HG02759 (cell line): ENCODE measurements around the gene GADL1.
A peak's percentile ranks its signal among the peaks of the same experiment; 100 is the strongest.

Source experiments
- ATAC-seq: cut with Tn5 transposase; IDR thresholded peaks from one replicate; pipeline ENCODE4 v1.9.1; 2021; ENCODE audit warnings: mild to moderate bottlenecking, moderate library complexity; ENCODE audit not compliant: unreplicated experiment

The GADL1 gene

DNA sequence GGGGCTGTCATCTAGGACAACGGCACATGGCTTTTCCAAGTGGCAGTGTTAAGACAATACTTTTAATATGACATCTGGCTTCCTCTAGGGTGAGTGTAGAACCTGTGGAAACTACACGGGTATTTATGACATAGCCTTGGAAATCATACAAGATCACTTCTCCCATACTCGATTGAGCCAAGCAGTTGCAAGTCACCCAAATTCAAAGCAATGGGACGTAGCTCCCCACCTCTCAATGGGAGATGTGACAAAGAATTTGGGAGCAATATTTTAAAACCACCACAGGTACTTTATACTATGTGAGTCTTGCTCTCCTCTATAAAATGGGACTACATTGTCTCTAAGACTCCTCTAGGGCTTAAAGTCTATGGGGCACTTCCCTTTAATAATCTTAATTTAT lies 194.5 kb downstream of the GADL1 start:
- no peak for ATAC-seq

DNA sequence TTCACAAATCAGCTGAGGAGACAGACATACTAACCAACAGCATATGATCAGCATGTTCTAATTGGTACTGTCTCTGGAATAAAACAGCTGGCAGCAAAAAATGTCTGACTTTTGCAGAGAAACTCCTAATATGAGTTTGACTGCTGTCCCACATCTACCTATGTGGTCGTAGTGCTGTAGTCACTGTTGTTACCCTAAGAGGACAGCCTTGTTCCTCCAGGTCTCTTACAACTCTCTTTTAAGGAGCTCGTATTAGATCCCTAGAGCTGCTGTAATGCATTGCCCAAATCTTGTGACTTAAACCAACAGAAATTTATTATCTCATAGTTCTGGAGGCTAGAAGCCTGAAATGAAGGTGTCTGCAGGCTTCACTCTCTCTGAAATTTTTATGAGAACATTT lies 195.9 kb downstream of the GADL1 start:
- no peak for ATAC-seq

DNA sequence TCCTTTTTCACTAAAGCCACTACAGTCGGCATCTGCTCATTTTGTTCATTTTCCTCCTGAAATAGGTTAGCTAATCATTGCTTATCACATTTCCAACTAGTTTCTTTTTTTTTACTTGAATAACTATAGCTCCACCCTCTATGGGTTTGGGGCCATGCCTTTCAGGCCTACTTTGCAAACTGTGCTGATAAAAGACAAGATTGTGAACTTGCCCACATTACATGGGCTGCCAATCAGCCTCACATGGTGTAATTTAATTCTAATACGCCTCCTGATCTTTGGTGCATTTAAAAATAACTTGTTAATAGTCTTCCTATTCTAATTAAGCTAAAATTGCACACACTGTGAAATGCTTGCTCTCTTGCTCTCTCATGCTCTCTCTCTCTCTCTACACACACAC lies 197.6 kb downstream of the GADL1 start:
- no peak for ATAC-seq

DNA sequence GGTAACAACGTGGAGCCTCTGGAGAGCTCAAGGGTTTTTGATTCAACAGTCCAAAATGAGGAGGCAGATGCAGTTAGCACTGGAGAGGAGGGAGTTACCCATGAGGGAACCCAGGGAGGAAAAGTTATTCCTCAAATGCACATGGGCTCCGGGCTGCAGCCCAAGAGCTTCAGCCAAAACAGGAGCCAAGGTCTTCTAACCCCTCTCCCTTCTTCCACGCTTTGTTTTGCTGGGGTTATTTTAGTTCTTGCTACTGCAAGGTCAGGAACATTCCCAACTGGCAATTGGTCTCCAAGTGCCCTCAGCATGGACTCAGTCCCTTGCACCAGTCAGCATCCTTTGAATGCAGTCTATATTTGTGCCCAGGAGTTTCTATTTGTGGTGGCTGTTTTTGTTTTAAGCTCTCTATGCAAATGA lies 198.1 kb downstream of the GADL1 start:
- no peak for ATAC-seq

DNA sequence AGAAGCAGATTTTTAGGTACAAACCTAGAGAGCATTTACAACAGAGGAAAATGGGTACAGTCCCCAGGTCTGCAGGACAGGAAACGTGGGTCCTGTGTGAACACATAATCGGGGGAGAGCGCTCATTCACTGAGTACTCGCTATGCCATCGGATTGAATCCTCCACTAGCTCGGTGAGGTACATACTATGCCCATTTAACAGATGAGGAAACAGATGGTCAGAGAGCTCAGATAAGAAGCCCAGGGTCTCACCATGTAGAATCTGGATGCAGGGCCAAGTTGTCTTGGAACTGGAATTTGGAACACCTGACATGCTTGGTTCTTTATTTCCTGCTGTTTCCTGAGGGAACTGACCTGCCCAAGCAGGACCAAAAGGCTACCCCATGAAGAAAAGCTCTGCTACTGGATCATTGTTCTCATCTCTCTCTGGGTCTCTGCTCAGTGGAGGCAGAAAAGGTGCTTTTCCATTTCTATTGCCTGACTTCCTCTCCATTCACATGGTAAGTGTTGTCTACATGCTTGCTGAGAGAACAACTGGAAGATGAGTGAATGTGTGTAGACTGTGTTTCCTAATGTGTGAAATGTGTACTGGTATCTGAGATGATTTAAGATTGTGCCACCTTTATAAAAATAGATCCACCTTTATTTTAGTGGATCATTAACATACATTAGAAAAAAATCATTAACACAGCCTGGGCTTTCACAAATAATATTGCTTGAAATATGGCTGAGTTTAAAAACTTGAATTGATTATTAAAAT lies 199.0 kb downstream of the GADL1 start:
- no peak for ATAC-seq

DNA sequence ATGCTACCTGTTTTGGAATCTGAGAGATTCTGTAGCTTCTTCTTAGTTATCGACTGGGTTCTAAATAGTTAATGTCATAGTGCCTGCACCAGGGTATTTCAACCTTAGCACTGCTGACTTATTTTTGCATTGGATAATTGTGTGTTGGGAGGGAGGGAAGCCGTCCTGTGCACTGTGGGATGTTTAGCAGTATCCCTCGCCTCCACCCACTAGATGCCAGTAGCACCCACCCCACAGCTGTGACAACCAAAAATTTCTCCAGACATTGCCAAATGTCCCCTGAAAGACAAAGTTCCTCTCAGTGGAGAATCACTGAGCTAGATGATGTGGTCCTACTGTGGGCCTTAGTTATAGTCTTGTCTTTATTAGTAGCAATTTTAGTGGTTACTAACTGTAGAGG lies 199.8 kb downstream of the GADL1 start:
- no peak for ATAC-seq

DNA sequence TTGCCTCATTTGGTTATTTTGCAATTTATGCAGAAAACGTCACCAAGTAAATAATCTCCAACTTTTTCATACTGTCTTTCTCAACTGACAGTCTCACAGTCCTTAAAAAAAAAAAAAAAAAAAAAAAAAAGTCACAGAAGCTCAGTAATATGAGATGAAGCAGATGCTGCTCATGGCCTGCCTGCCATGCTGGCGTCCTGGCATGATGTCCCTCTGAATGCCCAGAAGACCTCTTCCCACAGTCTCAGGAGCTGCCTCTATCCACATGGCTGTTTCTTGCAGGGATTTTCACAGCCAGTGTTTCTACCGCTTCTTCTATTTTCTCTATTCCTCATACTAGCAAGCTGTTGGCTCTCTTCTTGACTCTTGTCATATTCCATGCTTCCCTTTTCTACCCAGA lies 200.3 kb downstream of the GADL1 start:
- ATAC-seq, result no peak

DNA sequence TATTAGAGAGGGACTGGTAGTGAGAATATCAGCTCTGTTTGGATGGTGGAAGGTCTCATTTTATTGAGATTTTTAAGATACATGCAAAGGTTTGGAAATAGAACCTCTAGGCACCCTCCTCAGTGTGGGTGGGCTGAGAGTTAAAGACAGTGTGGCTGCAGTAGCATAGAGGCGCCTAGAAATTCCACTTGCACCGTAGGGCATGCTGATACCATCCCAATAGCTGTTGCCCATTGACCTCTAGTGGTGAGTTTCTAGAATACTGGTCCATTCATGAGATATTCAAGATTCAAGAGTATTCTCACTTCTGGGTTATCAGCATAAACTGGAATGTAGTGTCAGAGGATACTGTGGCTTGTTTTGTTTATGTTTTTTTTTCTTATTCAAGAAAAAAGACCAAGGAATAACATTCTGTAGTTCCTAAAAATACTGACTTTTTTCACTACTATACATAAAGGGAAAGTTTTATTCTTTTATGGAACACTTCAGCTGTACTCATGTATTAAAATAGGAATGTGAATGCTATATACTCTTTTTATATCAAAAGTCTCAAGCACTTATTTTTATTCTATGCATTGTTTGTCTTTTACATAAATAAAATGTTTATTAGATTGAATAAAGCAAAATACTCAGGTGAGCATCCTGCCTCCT lies 200.9 kb downstream of the GADL1 start:
- ATAC-seq, result peak; percentile 88

DNA sequence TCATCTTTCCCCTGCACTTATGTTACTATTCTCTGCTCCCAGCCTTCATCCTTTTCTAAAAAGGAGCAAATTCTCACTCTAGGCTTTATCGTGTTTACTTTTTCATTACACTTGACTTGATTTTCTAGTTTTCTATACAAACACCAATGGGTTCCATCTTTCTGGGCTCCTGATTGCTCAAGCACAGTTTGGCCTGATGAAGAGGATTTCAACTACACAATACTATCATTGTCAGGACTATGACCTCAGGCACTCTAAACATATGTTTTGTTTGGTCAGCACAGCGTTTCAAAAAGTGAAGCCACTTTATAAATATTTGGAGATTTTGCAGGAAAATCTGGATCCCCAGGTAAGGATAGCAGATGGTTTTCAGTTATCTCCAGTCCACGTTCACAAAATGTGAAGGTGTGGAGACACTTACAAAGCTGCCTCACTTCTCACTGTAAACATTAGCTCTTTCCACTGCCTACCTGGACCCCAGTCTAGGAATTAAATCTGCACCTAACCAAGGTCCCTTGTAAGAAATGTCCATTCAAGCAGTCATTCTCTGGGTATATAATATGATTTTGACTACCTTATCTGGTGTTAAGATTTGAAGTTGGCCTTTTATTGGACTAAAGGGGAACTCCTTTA lies 201.8 kb downstream of the GADL1 start:
- ATAC-seq, result no peak

DNA sequence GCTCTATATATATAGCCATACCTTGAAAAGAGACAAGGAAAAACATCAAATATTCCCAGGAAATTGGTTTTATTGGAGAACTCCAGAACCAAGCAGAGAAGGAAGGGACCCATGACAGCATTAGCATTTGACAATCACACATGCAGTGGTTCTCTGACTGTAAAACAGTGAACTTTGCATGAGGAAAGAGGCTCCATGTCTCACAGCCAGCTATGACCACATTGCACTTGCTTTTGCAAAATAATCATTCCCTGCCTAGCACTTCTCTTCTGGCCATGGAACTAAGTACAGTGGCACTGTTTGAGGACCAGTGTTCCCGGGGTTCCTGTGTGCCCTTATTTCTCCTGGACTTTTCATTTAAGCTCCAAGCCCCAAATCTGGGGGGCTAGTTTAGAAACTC lies 202.5 kb downstream of the GADL1 start:
- no peak for ATAC-seq

DNA sequence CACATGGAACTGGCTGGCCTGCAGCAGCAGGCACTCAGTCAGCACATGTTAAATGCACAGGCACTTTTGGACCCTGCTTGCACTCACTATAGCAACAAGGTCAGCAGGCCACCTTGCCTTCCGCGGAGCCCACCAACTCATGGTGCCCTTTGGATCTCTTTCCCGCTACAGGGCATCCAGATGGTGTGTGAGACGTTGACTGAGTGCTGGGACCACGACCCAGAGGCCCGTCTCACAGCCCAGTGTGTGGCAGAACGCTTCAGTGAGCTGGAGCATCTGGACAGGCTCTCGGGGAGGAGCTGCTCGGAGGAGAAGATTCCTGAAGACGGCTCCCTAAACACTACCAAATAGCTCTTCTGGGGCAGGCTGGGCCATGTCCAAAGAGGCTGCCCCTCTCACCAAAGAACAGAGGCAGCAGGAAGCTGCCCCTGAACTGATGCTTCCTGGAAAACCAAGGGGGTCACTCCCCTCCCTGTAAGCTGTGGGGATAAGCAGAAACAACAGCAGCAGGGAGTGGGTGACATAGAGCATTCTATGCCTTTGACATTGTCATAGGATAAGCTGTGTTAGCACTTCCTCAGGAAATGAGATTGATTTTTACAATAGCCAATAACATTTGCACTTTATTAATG lies 203.1 kb downstream of the GADL1 start:
- ATAC-seq, result no peak

DNA sequence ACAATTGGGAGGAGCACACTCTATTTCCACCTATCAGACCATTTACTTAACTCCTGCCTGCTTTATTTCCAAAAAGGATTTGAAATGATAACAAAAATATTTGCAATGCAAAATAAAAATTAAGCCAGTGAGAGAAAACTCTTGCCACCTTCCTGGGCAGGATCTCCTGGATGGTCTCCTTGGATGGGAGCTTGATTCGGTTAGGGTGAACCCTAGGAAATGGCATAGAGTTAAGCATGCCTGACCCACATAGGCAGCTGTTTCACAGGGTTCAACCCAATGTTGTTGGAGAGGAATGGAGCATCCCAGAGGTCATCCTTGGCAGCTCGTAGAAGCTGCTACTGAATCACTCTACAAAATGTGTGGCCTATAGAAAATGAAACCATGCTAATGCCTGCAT lies 204.3 kb downstream of the GADL1 start:
- no peak for ATAC-seq

DNA sequence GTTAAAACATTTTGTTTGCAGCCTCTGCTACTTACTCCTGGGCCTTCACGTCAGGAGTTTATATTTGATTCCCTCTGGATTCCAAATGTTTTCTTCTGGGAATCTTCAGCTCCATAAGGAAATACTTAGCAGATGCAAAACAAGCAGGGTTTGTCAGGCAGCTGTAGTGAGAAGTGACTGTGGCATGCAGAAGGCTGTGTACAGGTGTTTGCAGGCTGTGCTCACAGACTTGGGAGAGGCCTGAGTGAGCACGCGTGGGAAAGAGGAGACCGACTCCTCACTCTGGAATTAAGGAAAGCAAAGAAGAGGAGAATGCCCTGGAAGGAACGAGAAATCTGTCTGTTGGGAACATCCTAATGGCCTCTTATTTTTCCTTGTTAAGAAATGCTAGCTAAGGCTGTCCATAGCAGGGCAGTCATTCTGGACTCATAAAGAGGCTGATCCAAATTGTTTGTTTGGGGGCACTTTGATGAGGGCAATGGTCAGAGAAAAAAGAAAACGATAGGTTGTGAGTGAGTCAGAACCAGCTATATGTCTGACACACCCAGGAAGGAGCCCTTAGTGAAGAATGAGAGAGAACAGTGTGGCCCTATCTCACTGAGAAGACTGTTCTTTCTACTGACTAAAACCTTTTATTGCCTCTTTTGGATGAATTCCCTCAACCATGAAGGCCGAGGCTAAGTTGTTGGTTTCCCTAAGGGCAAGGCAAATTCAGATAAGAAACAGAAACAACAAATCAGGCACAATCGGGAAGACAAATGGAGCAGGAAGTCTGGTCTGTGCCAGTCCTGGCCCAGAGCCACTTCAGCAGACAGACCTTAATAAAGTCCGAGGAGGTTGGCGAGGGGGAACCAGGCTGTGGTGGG lies 205.5 kb downstream of the GADL1 start:
- ATAC-seq, result no peak

DNA sequence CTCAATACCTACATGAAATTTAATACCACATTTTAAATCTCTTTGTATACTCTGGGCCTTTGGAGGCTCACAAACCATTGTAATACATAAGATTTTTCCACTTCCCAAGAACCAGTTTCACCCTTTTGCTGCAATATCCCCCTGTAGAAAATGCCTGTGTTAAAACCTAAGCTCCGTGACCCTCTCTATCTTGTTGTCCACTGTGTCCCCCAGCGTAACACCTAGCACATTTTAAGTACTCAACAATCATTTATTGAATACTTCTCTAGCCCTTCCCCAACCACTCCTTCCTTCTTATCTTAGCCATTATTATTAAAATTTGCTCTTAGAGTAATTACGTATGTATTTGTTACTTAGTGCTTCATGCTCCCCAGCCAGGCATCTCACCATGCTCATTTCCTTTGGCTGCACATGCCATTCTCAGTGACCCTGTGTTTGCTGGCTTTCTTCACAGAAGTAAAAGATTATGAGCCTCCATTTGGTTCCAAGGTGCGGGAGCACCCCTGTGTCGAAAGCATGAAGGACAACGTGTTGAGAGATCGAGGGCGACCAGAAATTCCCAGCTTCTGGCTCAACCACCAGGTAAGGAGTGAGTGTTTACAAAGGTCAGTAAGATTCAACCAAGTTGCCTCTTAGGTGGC lies 206.4 kb downstream of the GADL1 start:
- ATAC-seq, result no peak

DNA sequence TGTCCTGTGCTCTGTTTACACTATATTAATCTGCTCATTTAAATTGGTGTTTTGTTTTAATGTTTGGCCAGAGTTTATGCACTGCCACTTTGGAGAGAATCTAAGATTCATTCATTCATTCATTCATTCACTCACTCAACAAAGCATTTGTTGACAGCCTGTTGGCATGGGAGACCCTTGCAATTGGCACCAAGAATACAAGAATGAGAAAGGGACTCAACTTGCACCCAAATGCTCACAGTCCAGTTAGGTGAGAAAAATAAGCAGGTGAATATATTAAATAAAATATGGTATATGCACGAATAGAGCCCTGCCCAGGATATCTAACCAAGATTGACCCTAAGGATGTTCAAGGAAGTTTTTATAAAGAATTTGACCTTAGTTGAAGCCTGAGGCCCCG lies 207.7 kb downstream of the GADL1 start:
- no peak for ATAC-seq

DNA sequence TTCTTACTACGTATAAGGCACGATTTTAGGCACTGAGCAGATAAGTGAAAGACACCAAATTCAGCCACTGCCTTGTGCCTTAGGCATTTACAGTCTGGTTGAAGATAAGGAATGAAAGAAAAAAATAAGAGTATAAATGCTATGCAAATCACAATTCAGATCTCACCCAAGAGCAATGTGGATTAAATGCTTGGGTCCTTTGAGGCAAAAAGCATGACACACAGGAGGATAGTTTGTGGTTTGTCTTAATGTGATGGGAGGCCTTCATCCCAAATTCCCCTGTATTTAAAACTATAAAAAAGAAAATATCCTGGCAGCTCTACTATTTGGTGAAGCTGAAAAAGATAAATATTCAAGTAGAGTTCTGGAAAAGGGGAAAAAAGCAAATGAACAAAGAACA lies 208.3 kb downstream of the GADL1 start:
- ATAC-seq, result no peak

DNA sequence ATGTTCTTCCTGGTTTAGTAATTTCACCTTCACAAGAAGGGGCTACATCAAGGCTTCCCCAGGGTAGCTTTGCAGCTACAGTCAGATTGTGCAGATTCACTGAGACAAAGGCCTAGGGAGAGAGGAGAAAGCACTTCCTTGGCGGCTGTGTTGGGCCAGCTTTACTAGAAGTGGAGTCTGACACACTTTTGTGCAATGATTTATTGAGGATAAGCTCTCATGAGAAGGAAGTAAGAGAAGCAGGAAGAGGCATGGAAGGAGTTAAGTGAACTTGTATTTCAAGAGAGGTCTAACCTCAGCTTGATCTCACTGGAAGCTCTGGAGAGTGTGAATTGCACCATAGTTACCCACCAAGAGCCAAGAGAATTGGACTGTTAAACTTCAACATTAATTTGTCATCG lies 209.2 kb downstream of the GADL1 start:
- ATAC-seq, result no peak

DNA sequence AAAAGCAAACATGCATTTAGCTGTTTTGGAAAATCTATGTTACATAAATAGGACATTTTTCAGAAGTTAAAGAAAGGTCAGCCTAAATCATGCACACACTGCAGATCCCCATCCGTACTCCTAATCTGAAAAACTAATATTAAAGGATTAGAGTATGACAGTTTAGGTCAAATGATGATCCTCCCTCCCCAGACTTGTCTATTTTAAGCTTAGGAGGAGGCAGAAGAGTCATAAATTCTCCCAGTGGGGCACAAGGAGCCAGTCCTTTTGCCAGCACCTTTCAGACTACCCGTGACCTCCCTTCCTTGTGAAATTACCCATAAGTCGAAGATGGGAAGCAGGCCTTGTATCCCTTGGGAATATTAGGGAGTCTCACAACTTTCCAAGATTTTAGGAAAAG lies 210.1 kb downstream of the GADL1 start:
- no peak for ATAC-seq

DNA sequence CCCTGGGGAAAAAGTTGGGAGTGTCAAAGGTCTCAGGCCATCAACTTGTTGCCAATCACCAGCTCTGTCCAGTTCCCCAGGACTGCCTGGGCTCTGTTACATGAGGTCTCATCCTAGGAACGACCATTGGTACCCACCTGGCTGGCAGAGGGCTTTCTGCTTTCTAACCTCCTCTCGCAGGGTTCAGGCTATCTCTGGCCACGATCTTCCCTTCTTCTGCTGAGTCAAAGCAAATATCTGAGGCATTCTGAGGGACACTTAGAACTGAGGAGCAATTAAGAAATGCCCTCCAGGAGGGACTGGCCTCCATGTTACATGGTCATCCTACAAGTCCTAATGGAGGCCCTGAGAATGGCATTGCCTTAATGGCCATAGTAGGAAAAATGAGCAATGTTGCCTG lies 210.7 kb downstream of the GADL1 start:
- no peak for ATAC-seq

DNA sequence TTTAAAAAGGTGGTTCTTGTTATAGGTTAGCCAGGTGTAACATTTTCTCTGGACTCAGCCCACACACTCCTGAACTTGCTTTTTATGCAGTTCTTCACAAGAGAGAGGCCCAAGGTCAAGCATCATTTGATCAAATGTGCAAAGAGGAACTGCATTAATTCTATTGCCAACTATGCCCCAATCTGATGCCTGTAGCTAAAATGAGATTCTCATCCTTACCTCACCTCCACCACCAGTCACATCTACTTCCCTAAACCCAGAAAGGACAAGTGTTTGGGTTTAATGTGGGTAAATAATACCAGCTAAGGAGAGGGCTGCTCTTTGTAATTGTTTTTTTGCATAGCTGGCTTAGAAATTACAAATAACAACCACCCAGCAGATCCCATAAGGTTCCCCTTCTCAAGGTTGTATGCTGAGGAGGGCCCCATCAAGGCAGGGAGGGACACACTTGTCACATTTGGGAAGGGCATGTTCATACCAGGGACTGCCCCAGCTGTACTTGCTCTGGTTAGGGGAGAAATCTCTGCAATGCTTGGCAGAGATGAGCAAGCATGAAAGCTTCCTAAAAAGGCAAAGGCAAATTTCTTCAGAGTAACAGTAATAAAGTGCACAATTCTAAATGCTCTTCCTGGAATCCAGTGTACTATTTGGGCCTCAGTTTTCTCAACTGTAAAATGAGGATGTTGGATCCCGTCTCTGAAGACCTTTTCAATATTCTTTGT lies 211.9 kb downstream of the GADL1 start:
- ATAC-seq, result no peak
